H1 (cell line): ENCODE results near the gene ATP1A1. TPM values are rescaled to one million over a fixed set of nuclear protein-coding genes. Genes with fewer than 3 reads are reported as not detected.

Experiments used
- ASH2L ChIP-seq: fragments of 200-600, 300-600 bp; sonication (generic); IDR thresholded peaks from one replicate; pipeline ENCODE4 v1.7.1; 2017; ENCODE audit warnings: low read length
- BCL11A ChIP-seq, 2 experiments: IDR thresholded peaks; one replicate each; pipeline ENCODE4 v1.6.1; 2011; ENCODE audit warnings: low read depth in 2 of 2, low read length in 2 of 2, mild to moderate bottlenecking in 2 of 2
- CBX5 ChIP-seq: fragments of 300-800, 300-1000 bp; sonication (generic); IDR thresholded peaks from 2 replicates; pipeline ENCODE4 v1.7.1; 2016; ENCODE audit warnings: antibody characterized with exemption, low read length, low read depth
- CHD2 ChIP-seq: IDR thresholded peaks from 2 replicates; pipeline ENCODE4 v1.6.1; 2012; ENCODE audit warnings: low read length, improper control_type of control experiment
- FOSL1 ChIP-seq: IDR thresholded peaks from 2 replicates; pipeline ENCODE4 v1.6.1; 2011; ENCODE audit warnings: mild to moderate bottlenecking, low read depth, low read length, moderate library complexity; ENCODE audit not compliant: insufficient read depth
- HDAC2 ChIP-seq, 2 experiments: fragments of 300-600 bp in 1 of 2; sonication (generic) in 1 of 2; IDR thresholded peaks; 2 replicates each; pipeline ENCODE4 v1.6.1; 2011 to 2012; ENCODE audit warnings: low read depth in 2 of 2, low read length in 2 of 2, mild to moderate bottlenecking in 2 of 2, moderate library complexity in 2 of 2, borderline replicate concordance in 1 of 2, inconsistent platforms in 1 of 2
- POLR2A ChIP-seq, 2 experiments: IDR thresholded peaks; 1 replicate in 1 of 2; 2 replicates in 1 of 2; pipeline ENCODE4 v1.6.1; 2011; ENCODE audit warnings: low read depth in 2 of 2, low read length in 2 of 2, mild to moderate bottlenecking in 2 of 2; ENCODE audit errors: control extremely low read depth in 1 of 2
- RXRA ChIP-seq: IDR thresholded peaks from 2 replicates; pipeline ENCODE4 v1.6.1; 2011; ENCODE audit warnings: low read depth, mild to moderate bottlenecking, low read length, moderate library complexity; ENCODE audit not compliant: insufficient read depth
- SIRT6 ChIP-seq: IDR thresholded peaks from one replicate; pipeline ENCODE4 v1.7.1; 2012; ENCODE audit warnings: low read length, inconsistent platforms
- SIX5 ChIP-seq: IDR thresholded peaks from 2 replicates; pipeline ENCODE4 v1.6.1; 2011; ENCODE audit warnings: mild to moderate bottlenecking, low read depth, low read length
- SP1 ChIP-seq: IDR thresholded peaks from 2 replicates; pipeline ENCODE4 v1.6.1; 2011; ENCODE audit warnings: low read depth, low read length
- SP2 ChIP-seq: IDR thresholded peaks from 2 replicates; pipeline ENCODE4 v1.6.1; 2012; ENCODE audit warnings: mild to moderate bottlenecking, low read length, inconsistent platforms
- SUZ12 ChIP-seq: fragments of 200-600 bp; sonication (generic); IDR thresholded peaks from 2 replicates; pipeline ENCODE4 v1.6.1; 2012; ENCODE audit warnings: mild to moderate bottlenecking, inconsistent platforms, low read length, moderate library complexity, mixed read lengths
- polyA plus RNA-seq, 7 experiments: library from polyadenylated mRNA; depleted of rRNA in 3 of 7; stranded (reverse) in 5 of 7; unstranded in 2 of 7; fragments of >200 nt in 5 of 7; fragments of 200-250 nt in 2 of 7; gene quantifications; 1 replicate in 5 of 7; 2 replicates in 1 of 7; 4 replicates in 1 of 7; pipeline versions ENCODE4 v1.2.1 to v1.2.3, GENCODE V29; 2011 to 2013; ENCODE audit warnings: missing spikeins in 2 of 7, mixed read lengths in 2 of 7
- total RNA-seq: library from RNA; stranded (reverse); fragmentation: NEBNext Ultra II Directional; extraction: Animal tissue kit (Norgen Biotek cat#: 25700); gene quantifications from 2 replicates; pipeline ENCODE4 v1.2.1, GENCODE V29; 2021
- TF ChIP-seq, protein P1 (sequence below): IDR thresholded peaks from 2 replicates; pipeline ENCODE4 v1.6.1; 2012; ENCODE audit warnings: low read length, inconsistent platforms
- TF ChIP-seq, protein P2 (sequence below): IDR thresholded peaks from 2 replicates; pipeline ENCODE4 v1.6.1; 2012; ENCODE audit warnings: inconsistent platforms

The ATP1A1 gene
- total and polyA plus RNA-seq, 2 of the 8 experiments (the other 6 are each of a cell fraction or from before 2014, with no cell fraction given): 222 to 325 TPM

DNA sequence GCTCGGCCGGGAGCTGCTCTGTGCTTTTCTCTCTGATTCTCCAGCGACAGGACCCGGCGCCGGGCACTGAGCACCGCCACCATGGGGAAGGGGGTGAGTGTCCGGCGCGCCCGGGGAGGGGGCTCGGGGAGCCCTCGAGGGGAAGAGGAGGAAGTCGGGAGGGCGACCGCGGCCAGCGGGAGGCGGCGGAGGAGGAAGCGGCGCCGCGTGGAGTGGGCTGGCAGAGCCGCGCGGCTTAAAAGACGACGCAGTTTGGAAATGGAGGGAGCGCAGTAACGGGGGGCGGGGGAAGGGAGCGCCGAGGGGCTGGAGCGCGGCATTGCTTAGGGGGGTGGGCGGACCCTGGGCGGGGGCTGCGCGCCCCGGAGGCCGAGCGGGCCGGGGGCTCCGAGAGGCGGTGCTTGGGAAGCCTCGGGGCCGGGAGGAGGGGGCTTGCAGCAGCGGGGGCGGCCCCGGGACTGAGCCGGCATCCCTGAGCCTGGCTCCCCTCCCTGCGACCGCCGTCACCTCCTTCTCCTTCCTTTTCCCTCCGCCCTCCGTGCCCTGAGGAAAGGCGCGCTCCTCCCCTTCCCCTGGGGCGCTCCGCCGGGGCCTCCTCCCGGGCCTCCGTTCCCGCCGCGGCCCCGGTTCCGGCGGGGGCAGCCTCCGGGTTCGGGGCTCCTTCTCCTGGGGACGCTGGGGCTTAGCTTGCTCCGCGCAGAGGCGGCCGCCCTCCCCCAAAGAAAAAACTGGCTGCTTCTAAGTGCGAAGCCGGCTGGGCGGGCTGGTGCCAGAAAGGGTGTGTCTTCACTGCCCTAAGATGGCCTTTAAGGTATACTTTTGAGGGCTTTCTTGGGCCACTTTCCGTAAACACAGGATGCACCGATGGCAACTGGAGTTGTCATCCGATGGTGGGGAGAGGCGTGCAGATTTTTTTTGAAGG, 648 bp downstream of the ATP1A1 start (continued):
- TF ChIP-seq FOSL1 (no peak), CBX5 (no peak), CHD2 (no peak), SP1 (no peak), SP2 (no peak), POLR2A (IDR thresholded peaks at IDR 0.05; ENCODE audit: control extremely low read depth in 1 of 2, low read depth in 2 of 2, low read length in 2 of 2) (peak in 1 of 2 experiments; percentile 12; a peak in 2 of 3 replicates), SIRT6 (no peak), SUZ12 (no peak), BCL11A (IDR thresholded peaks at IDR 0.05; ENCODE audit: low read depth in 2 of 2, low read length in 2 of 2) (no peak), RXRA (no peak), HDAC2 (IDR thresholded peaks at IDR 0.05; ENCODE audit: borderline replicate concordance in 1 of 2, low read depth in 2 of 2, low read length in 2 of 2) (0 out of 4 replicates have a peak, but pooled peaks of 1 of the 2 experiments have one; percentile 7), SIX5 (no peak), ASH2L (no peak)
- TF ChIP-seq, protein P1, sequence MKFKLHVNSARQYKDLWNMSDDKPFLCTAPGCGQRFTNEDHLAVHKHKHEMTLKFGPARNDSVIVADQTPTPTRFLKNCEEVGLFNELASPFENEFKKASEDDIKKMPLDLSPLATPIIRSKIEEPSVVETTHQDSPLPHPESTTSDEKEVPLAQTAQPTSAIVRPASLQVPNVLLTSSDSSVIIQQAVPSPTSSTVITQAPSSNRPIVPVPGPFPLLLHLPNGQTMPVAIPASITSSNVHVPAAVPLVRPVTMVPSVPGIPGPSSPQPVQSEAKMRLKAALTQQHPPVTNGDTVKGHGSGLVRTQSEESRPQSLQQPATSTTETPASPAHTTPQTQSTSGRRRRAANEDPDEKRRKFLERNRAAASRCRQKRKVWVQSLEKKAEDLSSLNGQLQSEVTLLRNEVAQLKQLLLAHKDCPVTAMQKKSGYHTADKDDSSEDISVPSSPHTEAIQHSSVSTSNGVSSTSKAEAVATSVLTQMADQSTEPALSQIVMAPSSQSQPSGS: no peak
- TF ChIP-seq, protein P2, sequence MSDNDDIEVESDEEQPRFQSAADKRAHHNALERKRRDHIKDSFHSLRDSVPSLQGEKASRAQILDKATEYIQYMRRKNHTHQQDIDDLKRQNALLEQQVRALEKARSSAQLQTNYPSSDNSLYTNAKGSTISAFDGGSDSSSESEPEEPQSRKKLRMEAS: no peak
